Fibroblast of lung (primary cell): Measurements from ENCODE around the gene KRTAP10-5.

ENCODE experiments used
- CTCF ChIP-seq, 2 donors: IDR thresholded peaks in 1 of 2; conservative IDR thresholded peaks in 1 of 2; 1 replicate in 1 of 2; 2 replicates in 1 of 2; pipeline ENCODE4 v1.5.1; 2011 to 2012; ENCODE audit warnings: low read length in 2 of 2, control low read depth in 1 of 2, inconsistent platforms in 1 of 2, low read depth in 1 of 2, mild to moderate bottlenecking in 1 of 2
- EZH2 ChIP-seq: IDR thresholded peaks from 2 replicates; pipeline ENCODE4 v1.5.1; 2012; ENCODE audit warnings: low read length, control low read depth, mild to moderate bottlenecking; ENCODE audit errors: missing control alignments

- TF ChIP-seq CTCF (conservative IDR thresholded peaks at IDR 0.05 in 1 of 2, IDR thresholded peaks at IDR 0.05 in 1 of 2; ENCODE audit: low read depth in 1 of 2, low read length in 2 of 2) (no peak), EZH2 (no peak)
These were observed 14.0 kb downstream of the KRTAP10-5 start for GRCh38 chr21:44566403-44566802.
